HG02970 (cell line): ENCODE data around the gene TBC1D16.

Experiments used
- ATAC-seq: cut with Tn5 transposase; IDR thresholded peaks from one replicate; pipeline ENCODE4 v1.9.1; 2021; ENCODE audit warnings: mild to moderate bottlenecking, moderate library complexity, moderate number of reproducible peaks; ENCODE audit not compliant: unreplicated experiment, low FRiP score

Gene TBC1D16

DNA sequence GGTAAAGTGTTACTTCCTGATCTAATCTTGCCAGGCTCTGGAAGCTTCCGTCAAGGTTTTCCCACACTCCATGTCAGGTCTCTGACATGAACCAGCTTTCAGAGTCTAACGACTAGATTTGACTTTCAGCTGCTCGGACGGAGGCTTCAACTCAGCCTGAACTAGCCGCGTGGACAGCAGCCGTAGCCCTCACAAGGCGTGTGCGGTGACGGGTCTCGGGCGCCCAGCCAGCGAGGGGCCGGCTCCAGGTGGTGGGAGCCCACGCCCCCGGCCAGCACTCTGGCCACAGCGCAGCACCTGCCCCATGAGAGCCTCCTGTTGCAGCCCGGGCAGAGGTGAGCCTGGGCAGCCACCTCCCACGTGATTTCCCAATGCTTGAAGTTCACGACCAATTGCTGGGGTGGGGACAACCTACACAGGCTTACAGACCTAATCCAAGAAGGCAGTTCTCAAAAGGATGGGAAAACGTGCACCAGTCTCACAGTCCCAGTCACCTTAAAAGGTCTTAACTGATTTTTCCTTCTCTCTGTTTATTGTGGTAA, 45.5 kb downstream of the TBC1D16 start:
- ATAC-seq: no peak

DNA sequence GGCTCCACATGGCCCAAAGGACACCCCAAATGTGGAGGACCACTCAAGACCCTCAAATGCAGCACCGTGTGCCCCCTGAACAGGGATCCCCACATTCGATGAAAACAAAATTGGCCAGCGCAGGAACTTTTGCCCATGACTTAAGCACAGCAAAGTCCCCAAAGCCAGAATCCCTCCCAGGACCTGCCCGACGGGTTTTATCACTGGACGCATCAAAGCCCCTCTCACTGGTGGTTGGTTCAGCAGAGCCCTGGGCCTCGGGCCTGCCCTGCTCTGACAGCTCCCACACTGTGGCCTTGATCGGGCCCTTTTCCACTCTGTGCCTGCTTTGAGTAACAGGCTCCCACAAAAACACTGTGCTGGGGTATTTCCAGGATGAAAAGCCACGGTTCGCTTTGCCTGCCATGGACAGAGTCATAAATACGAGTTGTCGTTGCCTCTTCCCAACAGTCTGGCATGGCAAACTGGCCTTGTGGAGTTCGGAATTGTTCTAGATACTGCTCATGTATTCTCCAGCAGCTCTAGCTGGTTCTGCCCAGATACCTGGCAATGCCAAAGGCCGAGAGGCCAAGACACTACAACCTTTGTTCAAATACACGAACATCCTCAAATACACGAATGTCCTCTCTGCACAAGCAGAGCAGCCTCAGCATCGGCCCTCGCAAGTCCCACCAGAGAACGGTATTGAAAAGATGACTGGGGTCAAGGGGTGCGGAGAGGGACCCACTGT, 46.4 kb downstream of the TBC1D16 start:
- no peak for ATAC-seq

DNA sequence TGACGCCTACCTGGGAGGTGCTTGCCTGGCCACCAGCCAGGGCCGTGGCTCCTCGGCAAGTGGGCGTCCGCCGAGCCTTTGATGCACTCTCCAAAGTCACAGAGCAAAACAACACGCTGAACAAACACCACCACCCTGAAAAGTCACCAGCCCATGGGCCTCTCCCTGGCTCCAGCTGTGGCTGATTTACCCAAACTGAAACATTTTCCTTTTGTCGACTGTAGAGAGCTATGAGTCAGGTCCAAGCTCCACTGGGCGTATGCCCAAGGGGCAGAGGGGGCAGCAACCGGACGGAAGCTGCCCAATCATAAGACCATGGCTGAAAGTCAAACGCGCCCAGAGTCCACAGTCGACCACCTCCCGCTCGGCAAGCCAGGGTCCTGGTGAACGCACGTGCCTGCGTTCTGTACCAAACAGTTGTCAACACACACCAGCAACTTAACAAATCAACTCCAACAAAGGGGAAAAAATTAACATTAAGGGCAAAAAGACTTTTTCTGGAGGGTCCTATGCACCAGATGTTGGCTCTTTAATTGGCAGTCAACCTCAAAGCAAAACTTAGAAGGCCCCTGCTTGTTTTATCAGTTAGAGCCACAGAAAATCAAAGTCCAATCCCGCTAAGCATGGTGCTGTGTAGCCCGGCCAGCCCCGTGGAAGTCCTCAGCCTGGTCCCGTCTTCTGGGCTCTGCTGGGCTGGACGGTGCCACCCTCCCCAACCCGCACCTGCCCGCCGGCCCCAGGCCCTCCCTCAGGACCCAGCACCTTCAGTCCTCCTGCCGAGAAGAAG, 47.3 kb downstream of the TBC1D16 start:
- ATAC-seq: no peak

DNA sequence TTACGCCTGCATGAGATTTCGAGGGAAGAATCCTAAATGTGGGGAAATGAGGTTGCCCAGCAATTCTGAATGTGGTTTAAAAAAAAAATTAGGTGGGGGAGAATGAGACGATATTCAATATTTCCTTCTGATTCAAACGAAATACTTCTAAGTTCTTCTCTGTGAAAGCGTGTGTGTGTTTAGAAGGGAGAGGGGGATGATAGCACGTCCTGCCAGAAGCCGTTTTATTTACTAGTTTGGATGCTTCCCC, 47.8 kb downstream of the TBC1D16 start:
- no peak for ATAC-seq

DNA sequence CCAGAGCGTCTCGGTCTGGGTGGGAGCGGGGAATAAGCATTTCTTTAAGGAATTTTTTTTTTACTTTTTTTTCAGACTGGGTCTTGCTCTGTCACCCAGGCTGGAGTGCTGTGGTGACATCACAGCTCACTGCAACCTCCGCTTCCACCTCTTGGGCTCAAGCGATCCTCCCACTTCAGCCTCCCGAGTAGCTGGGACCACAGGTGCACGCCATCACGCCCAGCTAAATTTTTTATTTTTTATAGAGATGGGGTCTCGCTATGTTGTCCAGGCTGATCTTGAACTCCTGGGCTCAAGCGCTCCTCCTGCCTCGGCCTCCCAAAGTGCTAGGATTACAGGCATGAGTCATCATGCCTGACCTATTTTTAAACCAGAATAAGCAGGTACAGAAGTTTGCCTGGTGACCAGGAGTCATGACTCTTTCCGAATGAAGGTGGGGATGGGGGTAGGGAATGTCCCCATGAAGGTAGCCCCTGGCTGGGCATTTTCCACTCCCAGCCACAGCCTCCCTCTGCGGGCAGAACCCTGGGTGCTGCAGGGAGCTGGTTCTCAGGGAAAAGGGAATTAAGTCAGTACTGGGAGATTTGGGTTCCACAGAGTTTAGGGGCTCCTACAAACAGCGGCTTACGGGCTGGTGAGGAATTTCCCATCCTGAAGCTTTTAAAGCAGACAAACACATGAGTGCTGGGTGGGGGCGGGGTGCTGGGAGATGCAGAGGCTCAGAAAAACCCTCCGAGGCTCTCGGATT, 48.3 kb downstream of the TBC1D16 start:
- no peak for ATAC-seq

DNA sequence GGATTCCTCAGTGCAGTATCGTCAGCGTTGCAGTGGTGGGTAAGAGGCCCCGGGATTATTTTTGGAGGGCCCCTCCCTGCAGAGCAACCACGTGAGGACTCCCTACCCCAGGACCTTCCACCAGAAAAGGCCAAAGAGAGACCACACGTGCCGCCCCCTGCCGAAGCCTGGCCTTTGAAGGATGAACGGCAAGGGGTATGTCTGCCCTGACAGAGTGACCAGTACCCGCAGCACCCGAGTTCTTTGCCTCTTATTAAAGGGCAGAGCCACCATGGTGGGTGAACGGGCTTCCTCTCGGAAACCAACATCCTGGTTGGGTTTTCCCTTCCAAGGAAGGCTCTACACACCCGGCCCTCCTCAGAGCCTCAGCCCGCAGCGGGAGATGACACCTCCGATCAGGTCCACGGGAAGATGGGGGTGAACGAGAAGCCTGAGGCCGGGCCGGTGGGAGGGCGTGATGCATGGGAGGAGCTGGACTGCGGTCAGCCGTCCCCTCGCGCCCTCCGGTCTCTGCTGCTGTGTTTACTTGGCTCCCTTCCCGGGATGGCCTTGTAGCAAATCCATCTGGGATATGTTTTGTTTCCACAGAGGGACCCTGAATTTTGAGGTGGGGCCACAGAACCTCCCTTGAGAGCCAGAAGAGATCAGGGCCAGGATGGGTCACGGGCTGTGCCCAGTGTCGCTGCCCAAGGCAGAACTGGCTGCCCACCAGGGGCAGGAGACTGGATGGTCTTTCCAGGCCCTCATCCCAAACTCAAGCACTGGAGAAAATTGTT, 49.1 kb downstream of the TBC1D16 start:
- no peak for ATAC-seq

DNA sequence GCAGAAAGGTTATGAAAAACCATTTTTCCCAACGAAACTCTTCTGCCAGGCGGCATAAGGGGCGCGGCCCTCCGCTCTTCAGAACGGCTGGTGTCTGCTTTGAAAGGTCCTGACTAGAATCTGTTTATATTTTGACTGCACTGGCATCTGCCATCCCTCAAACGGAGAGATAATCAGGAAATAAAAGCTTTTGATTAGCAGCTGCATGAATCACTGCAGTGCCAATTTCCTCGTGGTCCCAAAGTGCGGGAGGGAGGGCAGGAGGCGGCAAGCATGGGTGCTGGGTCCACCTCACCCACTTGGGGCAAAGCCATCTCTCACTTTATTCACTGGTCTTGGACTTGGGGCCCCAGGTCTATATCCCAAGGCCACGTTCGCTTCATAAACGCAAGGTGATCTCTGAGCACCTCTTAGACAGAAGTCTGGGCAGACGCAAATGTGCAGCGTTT, 49.7 kb downstream of the TBC1D16 start:
- ATAC-seq: no peak

DNA sequence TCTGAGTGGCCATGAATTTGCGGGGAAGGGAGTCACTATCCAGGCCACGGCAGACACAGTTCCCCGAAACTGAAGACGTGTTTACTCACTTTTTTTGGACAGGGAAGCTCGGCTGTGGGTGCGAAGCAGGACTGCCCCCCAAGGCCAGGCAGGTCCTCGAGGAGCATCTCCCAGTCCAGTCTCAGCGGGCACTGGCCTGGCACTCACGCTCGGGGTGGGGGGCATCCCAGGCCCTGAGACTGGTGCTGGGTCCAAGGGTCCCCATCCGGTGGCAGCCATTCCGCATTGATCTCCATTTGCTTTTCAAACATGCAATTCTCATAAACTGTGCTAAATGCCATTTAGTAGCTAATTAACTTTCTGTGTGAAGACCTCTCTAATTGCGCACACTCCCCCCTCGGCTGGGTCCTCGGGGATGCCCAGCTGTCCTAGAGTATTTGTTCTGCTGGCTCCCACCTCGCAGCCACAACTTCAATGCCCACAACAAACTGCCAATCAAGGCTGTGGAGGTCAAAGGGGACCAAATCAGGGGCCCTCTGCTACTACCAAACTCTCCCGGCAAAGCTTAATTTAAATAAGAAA, 50.2 kb downstream of the TBC1D16 start:
- no peak for ATAC-seq

DNA sequence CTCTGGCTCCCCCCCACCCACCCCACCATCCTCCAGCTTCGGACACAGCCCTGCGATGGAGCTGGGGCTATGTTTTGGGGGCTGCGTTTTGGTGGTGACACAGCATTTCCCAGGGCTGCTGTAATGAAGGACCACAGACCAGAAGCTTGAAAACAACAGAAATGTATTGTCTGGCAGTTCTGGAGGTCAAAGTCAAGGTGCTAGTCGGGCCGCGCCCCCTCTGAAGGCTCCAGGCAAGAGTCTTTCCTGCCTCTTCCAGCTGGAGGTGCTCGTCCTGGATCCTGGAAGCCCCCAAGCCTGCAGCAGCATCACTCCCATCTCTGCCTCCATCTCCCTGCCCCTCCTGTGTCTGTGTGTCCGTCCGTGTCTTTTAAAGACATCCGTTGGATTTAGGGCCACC, 50.8 kb downstream of the TBC1D16 start:
- no peak for ATAC-seq

DNA sequence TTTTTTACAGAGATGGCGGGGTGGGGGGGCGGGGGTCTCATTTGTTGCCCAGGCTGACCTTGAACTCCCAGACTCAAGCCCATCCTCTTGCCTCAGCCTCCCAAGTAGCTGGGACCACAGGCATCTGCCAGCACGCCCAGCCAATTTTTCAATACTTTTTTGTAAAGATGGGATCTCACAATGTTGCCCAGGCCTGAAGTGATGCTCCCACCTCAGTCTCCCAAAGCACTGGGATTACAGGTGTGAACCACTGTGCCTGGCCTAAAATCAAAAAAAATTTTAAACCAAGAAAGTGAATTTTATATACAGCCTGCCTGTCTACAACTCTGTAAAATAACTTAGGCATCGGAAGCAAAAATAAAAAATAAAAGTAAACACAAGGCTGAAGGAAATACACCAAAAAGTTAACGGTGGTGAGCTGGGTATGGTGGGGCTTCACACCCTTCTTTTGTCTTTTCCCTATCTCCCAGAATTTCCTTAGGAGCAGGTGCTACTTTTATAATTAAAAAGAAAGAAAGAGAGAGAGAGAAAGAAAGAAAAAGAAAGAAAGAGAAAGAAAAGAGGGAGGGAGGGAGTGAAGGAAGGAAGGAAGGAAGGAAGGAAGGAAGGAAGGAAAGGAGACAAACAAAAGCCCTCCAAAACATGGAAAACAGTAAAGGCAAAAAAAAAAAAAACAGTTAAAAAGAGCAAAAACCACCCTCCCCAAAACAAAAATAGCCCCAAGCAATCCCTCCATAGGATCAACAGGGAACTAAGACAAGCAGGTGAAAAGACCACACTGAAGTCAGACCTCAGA, 51.4 kb downstream of the TBC1D16 start:
- no peak for ATAC-seq

DNA sequence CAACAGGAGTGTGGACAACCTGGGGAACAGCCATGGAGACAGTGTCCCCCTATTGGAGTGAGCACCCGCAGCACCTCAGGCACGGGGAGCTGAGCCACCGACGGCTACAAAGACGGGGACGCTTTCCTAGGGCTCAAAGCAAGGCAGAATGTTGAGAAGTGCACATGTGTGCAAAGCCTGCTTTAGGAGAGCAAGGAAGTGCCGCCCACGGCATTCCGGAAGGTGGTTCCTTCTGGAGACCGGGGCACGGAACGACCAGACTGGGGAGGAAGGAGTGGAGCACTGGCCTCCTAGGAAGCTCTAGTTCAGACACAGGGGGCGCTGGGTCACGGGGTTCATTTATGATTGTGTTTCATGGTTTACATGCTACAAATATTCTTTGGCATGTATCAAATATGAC, 52.2 kb downstream of the TBC1D16 start:
- ATAC-seq: no peak

DNA sequence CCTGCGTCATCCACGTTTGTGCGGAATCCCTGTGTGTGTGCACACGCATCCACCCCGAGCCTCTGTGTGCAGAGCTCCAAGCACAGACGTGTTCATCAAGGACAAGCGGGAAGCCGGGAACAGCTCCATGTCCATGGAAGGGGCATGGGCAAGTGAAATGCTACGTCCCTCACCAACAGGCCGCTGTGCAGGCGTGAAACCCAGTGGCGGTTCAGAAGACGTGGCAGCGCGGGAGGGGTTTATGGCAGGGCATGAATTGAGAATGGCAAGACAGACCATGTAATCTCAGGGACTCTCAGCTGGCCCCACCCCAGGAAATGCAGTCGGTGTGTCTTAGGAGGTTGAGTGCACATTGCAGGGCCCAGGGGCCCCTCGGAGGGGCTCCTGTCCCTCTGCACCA, 52.7 kb downstream of the TBC1D16 start:
- no peak for ATAC-seq

DNA sequence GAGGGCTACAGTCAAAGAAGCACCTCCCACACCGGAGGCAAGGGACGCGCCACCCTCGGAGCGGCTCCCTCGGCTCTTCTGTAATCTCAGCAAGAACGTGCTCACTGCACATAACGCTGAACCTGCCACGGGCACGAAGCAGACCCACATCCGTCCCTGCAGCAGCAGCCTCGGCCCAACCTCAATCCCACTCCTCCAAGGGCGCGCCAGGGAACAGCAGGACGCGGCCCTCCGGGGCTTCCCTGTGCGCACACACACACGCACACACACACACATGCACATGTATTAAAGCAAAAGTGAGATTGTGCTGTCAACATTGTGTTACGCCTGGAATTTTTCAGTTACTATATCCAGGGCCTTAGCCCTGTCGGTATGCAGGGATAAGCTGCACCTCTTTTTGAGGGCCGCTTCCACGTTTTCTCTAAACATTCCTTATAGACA, 54.0 kb downstream of the TBC1D16 start:
- no peak for ATAC-seq

DNA sequence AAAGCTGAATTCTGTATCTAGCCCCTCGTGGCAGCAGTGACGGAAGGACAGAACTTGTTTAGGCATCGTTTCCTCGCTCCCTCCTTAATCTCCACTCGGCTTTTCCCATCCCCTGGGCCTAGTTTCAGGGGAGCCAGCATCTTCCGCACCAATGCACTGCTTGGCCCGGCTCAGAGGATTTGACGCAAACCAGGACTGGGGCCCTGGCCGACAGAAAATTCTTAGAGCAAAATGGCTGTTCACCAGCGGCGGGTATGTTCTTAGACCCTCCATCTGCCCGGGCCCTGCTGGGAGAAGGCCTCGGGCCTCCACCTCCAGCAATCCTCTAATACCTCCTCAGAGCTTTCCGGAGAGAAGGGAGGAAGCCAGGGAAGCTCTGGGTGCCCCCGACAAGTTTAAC, 54.6 kb downstream of the TBC1D16 start:
- no peak for ATAC-seq

DNA sequence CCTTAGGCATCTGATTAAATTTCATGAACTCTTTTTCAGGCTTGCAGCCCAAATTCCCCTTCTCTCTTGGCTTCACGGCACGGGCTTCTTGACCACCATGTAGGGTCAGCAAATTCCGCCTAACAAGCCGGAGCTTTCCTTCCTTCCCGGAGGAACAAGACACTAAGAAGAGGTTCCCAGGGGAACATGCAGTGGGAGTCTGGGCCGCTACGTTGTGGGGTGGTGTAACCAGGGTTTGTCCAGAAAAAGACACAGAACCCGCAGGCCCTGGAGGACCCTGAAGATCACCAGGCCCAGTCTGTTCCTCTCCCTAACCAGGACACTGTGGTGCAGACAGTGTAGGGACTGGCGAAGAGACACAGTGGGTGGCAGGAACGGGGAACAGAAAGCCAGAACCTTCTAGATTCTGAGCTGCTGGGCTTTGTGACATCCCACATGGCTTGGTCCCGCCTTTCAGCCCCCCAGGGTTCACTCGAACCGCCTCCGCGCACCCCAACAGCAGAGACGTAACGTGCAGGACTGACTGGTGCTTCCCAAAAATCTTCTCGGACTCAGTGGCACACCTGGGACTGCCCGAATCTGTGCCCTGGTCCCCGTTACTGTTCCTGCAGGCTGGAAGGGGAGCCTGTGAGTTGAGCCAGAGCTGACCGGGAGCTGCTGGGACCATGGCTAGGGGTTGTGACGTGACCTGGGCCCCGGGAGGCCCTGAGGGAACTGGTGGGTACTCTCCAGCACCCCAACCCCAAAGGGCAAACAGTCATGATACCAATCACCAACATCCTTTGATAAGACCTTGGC, 55.2 kb downstream of the TBC1D16 start:
- no peak for ATAC-seq

DNA sequence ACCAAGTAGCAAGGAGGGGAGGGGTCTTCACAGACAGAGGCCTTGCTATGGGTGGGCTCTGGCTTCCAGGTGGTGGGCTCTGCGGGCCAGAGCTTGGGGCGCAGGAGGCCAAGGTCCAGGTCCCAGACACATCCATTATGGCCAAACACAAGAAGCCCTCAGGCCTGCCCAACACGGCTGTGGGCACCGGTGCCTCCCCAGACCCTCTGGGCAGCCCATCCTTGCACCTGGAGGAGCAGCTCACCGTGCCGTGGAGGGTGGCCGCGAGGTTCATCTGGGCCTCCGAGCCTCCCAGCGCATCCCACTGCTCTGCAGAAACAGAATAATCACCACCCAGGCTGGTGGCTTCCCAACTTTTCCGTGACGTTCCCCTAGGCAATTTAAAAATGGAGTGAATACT, 55.9 kb downstream of the TBC1D16 start:
- no peak for ATAC-seq

DNA sequence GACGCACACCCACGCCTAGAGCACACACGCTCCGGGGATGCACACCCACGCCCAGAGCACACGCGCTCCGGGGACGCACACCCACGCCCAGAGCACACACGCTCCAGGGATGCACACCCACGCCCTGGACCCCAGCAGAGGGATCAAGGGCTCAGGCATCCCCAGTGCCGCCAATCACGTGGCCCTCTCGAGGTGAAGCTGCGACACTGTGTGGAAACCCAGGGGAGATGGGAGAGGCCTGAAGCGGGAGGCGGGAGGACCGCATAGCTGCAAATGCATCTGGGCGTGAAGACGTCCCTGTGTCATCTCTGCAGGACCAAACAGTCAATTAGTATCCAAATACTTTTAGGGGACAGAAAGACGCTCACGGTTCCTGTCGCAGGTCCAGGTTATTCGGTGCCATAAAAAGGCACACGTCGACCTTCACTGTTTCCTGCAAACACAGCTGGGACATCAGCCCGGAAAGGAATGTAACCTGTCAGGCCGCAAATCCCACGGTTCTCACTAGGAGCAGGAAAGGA, 56.4 kb downstream of the TBC1D16 start:
- ATAC-seq: no peak

DNA sequence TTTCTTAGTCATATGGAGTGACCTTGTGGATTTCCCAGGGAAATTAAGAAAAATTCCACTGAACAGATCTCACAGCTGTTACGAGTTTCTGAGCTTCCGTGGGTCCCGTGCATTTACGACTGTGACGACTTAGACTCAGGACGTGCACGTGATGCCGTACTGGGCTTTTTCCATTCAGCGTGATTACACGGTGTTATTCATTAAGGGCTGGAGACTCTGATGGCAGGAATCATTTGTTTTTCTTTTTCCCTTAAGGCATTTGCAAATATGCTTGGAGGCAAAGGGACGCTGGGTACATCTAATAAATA, 57.2 kb downstream of the TBC1D16 start:
- ATAC-seq: no peak
